ENCODE results near the gene IZUMO4.

Gene IZUMO4

GRCh38 chr19:2057484-2058469 is 38.9 kb upstream of the IZUMO4 start:
- no peak for TF ChIP-seq POLR2AphosphoS5 (IDR thresholded peaks at IDR 0.05; ENCODE audit: low read depth, low read length)
- TF ChIP-seq FOXP2 (optimal IDR thresholded peaks at IDR 0.05; ENCODE audit: borderline replicate concordance, extremely low read depth, extremely low read length, insufficient read depth) = no peak
- no peak for TF ChIP-seq TAF1 (IDR thresholded peaks at IDR 0.05; ENCODE audit: borderline replicate concordance, insufficient read depth, low read length)
- no peak for TF ChIP-seq SIN3A (IDR thresholded peaks at IDR 0.05; ENCODE audit: borderline replicate concordance, insufficient read depth, low read length)
- no peak for TF ChIP-seq REST (IDR thresholded peaks at IDR 0.05; ENCODE audit: insufficient read depth in 1 of 2, low read depth in 2 of 2, low read length in 2 of 2)

- TF ChIP-seq TAF1 (IDR thresholded peaks at IDR 0.05; ENCODE audit: borderline replicate concordance, insufficient read depth, low read length) (no peak), SIN3A (IDR thresholded peaks at IDR 0.05; ENCODE audit: borderline replicate concordance, insufficient read depth, low read length) (no peak), REST (IDR thresholded peaks at IDR 0.05; ENCODE audit: insufficient read depth in 1 of 2, low read depth in 2 of 2, low read length in 2 of 2) (no peak), FOXP2 (optimal IDR thresholded peaks at IDR 0.05; ENCODE audit: borderline replicate concordance, extremely low read depth, extremely low read length, insufficient read depth) (no peak), POLR2AphosphoS5 (IDR thresholded peaks at IDR 0.05; ENCODE audit: low read depth, low read length) (no peak)
Measured at GRCh38 chr19:2058570-2059421, 37.9 kb upstream of the IZUMO4 start.

- TF ChIP-seq SIN3A (IDR thresholded peaks at IDR 0.05; ENCODE audit: borderline replicate concordance, insufficient read depth, low read length) = no peak
- no peak for TF ChIP-seq TAF1 (IDR thresholded peaks at IDR 0.05; ENCODE audit: borderline replicate concordance, insufficient read depth, low read length)
- no peak for TF ChIP-seq REST (IDR thresholded peaks at IDR 0.05; ENCODE audit: insufficient read depth in 1 of 2, low read depth in 2 of 2, low read length in 2 of 2)
- TF ChIP-seq POLR2AphosphoS5 (IDR thresholded peaks at IDR 0.05; ENCODE audit: low read depth, low read length) = no peak
- TF ChIP-seq FOXP2 (optimal IDR thresholded peaks at IDR 0.05; ENCODE audit: borderline replicate concordance, extremely low read depth, extremely low read length, insufficient read depth) = peak; percentile 63
Measured at GRCh38 chr19:2059422-2060201, 37.1 kb upstream of the IZUMO4 start.

- TF ChIP-seq REST (IDR thresholded peaks at IDR 0.05; ENCODE audit: insufficient read depth in 1 of 2, low read depth in 2 of 2, low read length in 2 of 2) (0 out of 4 replicates have a peak, but pooled peaks of 1 of the 2 experiments have one; percentile 30), POLR2AphosphoS5 (IDR thresholded peaks at IDR 0.05; ENCODE audit: low read depth, low read length) (0 out of 2 replicates have a peak, but pooled peaks have one; percentile 53), FOXP2 (optimal IDR thresholded peaks at IDR 0.05; ENCODE audit: borderline replicate concordance, extremely low read depth, extremely low read length, insufficient read depth) (no peak), TAF1 (IDR thresholded peaks at IDR 0.05; ENCODE audit: borderline replicate concordance, insufficient read depth, low read length) (no peak), SIN3A (IDR thresholded peaks at IDR 0.05; ENCODE audit: borderline replicate concordance, insufficient read depth, low read length) (0 out of 2 replicates have a peak, but pooled peaks have one; percentile 61)
Measured at GRCh38 chr19:2060884-2061494, 35.7 kb upstream of the IZUMO4 start.
